Prostate gland (tissue), 2 donors: ENCODE measurements around the gene POLR3B.

Source experiments
- CTCF ChIP-seq, 4 experiments: fragments of 200-600 bp in 2 of 4; fragments of 450-650 bp in 2 of 4; sonication (generic) in 2 of 4; IDR thresholded peaks; 1 replicate in 3 of 4; 2 replicates in 1 of 4; pipeline ENCODE4 v1.5.1; 2016 to 2019; ENCODE audit warnings: antibody characterized with exemption in 4 of 4, mild to moderate bottlenecking in 2 of 4, moderate library complexity in 2 of 4
- POLR2A ChIP-seq: fragments of 450-650 bp; IDR thresholded peaks from one replicate; pipeline ENCODE4 v1.6.1; 2016; ENCODE audit warnings: antibody characterized with exemption, mild to moderate bottlenecking

DNA sequence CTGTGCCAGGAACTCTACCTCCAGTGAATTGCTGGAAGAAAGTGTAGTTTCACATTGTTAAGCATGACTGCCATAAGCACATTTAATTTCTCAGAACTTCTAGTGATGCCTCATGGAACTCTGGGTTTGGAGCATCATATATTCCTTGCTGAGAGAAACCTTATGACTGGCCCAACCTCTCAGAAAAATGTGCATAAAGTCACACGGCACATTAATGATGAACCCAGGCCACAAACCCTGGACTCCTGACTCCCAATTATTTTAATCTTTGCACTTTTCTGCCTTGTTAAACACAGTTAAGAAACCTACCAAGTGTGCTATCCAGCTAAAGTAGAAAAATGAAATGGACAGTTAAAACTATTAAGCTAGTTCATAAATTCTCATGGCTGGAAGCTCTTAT, 49.4 kb upstream of the POLR3B start:
- TF ChIP-seq CTCF (IDR thresholded peaks at IDR 0.05) (no peak), POLR2A (no peak)
